Measurements from ENCODE around the gene ADISSP. TPM values are rescaled to one million over a fixed set of nuclear protein-coding genes. Genes with fewer than 3 reads are reported as not detected.

Gene ADISSP
- total and polyA plus RNA-seq, 2 of the 13 experiments (the other 11 are each of a cell fraction or from before 2014, with no cell fraction given): 38.3 to 90.6 TPM

GRCh38 chr20:3749689-3750531 is 17.6 kb downstream of the ADISSP start (continued):
- peak; percentile 60; the same call in 1 of the 2 replicates for TF ChIP-seq NFIB (CRISPR knock-in tag; IDR thresholded peaks at IDR 0.05; ENCODE audit: borderline replicate concordance)
- TF ChIP-seq KDM4B (CRISPR knock-in tag; IDR thresholded peaks at IDR 0.05): no peak
- peak; percentile 46; the same call in 1 of the 2 replicates for TF ChIP-seq POGZ (CRISPR knock-in tag; IDR thresholded peaks at IDR 0.05)
- TF ChIP-seq STAG1 (CRISPR knock-in tag; IDR thresholded peaks at IDR 0.05): peak; percentile 77
- TF ChIP-seq, protein P1, sequence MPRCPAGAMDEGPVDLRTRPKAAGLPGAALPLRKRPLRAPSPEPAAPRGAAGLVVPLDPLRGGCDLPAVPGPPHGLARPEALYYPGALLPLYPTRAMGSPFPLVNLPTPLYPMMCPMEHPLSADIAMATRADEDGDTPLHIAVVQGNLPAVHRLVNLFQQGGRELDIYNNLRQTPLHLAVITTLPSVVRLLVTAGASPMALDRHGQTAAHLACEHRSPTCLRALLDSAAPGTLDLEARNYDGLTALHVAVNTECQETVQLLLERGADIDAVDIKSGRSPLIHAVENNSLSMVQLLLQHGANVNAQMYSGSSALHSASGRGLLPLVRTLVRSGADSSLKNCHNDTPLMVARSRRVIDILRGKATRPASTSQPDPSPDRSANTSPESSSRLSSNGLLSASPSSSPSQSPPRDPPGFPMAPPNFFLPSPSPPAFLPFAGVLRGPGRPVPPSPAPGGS (CRISPR knock-in tag; IDR thresholded peaks at IDR 0.05): peak; percentile 78
- TF ChIP-seq, protein P2, sequence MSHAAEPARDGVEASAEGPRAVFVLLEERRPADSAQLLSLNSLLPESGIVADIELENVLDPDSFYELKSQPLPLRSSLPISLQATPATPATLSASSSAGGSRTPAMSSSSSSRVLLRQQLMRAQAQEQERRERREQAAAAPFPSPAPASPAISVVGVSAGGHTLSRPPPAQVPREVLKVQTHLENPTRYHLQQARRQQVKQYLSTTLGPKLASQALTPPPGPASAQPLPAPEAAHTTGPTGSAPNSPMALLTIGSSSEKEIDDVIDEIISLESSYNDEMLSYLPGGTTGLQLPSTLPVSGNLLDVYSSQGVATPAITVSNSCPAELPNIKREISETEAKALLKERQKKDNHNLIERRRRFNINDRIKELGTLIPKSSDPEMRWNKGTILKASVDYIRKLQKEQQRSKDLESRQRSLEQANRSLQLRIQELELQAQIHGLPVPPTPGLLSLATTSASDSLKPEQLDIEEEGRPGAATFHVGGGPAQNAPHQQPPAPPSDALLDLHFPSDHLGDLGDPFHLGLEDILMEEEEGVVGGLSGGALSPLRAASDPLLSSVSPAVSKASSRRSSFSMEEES (CRISPR knock-in tag; IDR thresholded peaks at IDR 0.05): peak; percentile 27; the same call in 1 of the 2 replicates
- TF ChIP-seq, protein P3, sequence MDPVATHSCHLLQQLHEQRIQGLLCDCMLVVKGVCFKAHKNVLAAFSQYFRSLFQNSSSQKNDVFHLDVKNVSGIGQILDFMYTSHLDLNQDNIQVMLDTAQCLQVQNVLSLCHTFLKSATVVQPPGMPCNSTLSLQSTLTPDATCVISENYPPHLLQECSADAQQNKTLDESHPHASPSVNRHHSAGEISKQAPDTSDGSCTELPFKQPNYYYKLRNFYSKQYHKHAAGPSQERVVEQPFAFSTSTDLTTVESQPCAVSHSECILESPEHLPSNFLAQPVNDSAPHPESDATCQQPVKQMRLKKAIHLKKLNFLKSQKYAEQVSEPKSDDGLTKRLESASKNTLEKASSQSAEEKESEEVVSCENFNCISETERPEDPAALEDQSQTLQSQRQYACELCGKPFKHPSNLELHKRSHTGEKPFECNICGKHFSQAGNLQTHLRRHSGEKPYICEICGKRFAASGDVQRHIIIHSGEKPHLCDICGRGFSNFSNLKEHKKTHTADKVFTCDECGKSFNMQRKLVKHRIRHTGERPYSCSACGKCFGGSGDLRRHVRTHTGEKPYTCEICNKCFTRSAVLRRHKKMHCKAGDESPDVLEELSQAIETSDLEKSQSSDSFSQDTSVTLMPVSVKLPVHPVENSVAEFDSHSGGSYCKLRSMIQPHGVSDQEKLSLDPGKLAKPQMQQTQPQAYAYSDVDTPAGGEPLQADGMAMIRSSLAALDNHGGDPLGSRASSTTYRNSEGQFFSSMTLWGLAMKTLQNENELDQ (CRISPR knock-in tag; IDR thresholded peaks at IDR 0.05; ENCODE audit: borderline replicate concordance): no peak; the same call in 1 of the 2 replicates
- TF ChIP-seq ZNF772 (CRISPR knock-in tag; IDR thresholded peaks at IDR 0.05): peak; percentile 86; the same call in 1 of the 2 replicates
- TF ChIP-seq ZNF232 (CRISPR knock-in tag; IDR thresholded peaks at IDR 0.05; ENCODE audit: borderline replicate concordance): peak; percentile 79; the same call in 1 of the 2 replicates
- TF ChIP-seq ZSCAN9 (CRISPR knock-in tag; IDR thresholded peaks at IDR 0.05; ENCODE audit: borderline replicate concordance): no peak
- TF ChIP-seq ZBTB43 (CRISPR knock-in tag; conservative IDR thresholded peaks at IDR 0.05): 0 out of 2 replicates have a peak, but pooled peaks have one; percentile 56
- TF ChIP-seq ZNF124 (CRISPR knock-in tag; IDR thresholded peaks at IDR 0.05): 0 out of 2 replicates have a peak, but pooled peaks have one; percentile 65
- TF ChIP-seq, protein P4, sequence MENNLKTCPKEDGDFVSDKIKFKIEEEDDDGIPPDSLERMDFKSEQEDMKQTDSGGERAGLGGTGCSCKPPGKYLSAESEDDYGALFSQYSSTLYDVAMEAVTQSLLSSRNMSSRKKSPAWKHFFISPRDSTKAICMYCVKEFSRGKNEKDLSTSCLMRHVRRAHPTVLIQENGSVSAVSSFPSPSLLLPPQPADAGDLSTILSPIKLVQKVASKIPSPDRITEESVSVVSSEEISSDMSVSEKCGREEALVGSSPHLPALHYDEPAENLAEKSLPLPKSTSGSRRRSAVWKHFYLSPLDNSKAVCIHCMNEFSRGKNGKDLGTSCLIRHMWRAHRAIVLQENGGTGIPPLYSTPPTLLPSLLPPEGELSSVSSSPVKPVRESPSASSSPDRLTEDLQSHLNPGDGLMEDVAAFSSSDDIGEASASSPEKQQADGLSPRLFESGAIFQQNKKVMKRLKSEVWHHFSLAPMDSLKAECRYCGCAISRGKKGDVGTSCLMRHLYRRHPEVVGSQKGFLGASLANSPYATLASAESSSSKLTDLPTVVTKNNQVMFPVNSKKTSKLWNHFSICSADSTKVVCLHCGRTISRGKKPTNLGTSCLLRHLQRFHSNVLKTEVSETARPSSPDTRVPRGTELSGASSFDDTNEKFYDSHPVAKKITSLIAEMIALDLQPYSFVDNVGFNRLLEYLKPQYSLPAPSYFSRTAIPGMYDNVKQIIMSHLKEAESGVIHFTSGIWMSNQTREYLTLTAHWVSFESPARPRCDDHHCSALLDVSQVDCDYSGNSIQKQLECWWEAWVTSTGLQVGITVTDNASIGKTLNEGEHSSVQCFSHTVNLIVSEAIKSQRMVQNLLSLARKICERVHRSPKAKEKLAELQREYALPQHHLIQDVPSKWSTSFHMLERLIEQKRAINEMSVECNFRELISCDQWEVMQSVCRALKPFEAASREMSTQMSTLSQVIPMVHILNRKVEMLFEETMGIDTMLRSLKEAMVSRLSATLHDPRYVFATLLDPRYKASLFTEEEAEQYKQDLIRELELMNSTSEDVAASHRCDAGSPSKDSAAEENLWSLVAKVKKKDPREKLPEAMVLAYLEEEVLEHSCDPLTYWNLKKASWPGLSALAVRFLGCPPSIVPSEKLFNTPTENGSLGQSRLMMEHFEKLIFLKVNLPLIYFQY (CRISPR knock-in tag; IDR thresholded peaks at IDR 0.05; ENCODE audit: borderline replicate concordance): peak; percentile 38; the same call in 1 of the 2 replicates
- no peak for TF ChIP-seq MBNL3 (CRISPR knock-in tag; conservative IDR thresholded peaks at IDR 0.05)
- peak; percentile 47; the same call in 1 of the 2 replicates for TF ChIP-seq DRAP1 (CRISPR knock-in tag; IDR thresholded peaks at IDR 0.05)
- TF ChIP-seq ZFP90 (CRISPR knock-in tag; IDR thresholded peaks at IDR 0.05; ENCODE audit: borderline replicate concordance): peak; percentile 71; the same call in 1 of the 2 replicates
- no peak for TF ChIP-seq ZNF577 (CRISPR knock-in tag; IDR thresholded peaks at IDR 0.05; ENCODE audit: borderline replicate concordance, low read depth)

Measured in HepG2 (cell line).